ENCODE measurements around the gene TSTD1. TPM values are rescaled to one million over a fixed set of nuclear protein-coding genes. Genes with fewer than 3 reads are reported as not detected.

The TSTD1 gene
- total and polyA plus RNA-seq, 2 experiments from 2014 or later, result 94.9 to 244 TPM

GRCh38 chr1:161051219-161051618, 12.5 kb upstream of the TSTD1 start:
- H3K27ac Mint-ChIP-seq, result no peak overlapping the region

More at GRCh38 chr1:161051219-161051618, 12.5 kb upstream of the TSTD1 start:
- Histone ChIP-seq H3K27me3 (ENCODE audit: insufficient read depth) (peaks cover 5% of the 10 kb centered on the region; the same call in 1 of the 2 replicates), H4K20me1 (replicated peaks; ENCODE audit: insufficient read depth) (no peaks in the 10 kb centered on the region), H2AFZ (no peak overlapping the region), H3K9me2 (ENCODE audit: insufficient read depth) (peaks cover 15% of the 10 kb centered on the region), H3K4me3 (no peak overlapping the region), H3K79me2 (replicated peaks; ENCODE audit: insufficient read depth) (no peaks in the 10 kb centered on the region), H3K36me3 (ENCODE audit: insufficient read depth) (no peaks in the 10 kb centered on the region), H3K4me2 (no peak overlapping the region), H3F3A (replicated peaks; ENCODE audit: low read depth) (no peaks in the 10 kb centered on the region), H3K4me1 (ENCODE audit: insufficient read depth) (no peaks in the 10 kb centered on the region), H3K27ac (ENCODE audit: low read depth) (no peak overlapping the region)
- ATAC-seq (no peak), DNase-seq (ENCODE audit: low spot score) (no peak)
- TF ChIP-seq EZH2 (IDR thresholded peaks at IDR 0.05; ENCODE audit: low read depth, unreplicated experiment), result no peak
- TF ChIP-seq ZNF462 (CRISPR knock-in tag; IDR thresholded peaks at IDR 0.05), result no peak
- TF ChIP-seq ZNF114 (CRISPR knock-in tag; IDR thresholded peaks at IDR 0.05), result no peak
- TF ChIP-seq ZNF331 (CRISPR knock-in tag; IDR thresholded peaks at IDR 0.05; ENCODE audit: low read depth), result no peak
- H3K4me1 Mint-ChIP-seq, result peaks cover 5% of the 10 kb centered on the region; the same call in 1 of the 3 replicates
- peaks cover 35% of the 10 kb centered on the region for H3K9me3 Mint-ChIP-seq
- H3K4me3 Mint-ChIP-seq, result no peak overlapping the region
- peaks cover 21% of the 10 kb centered on the region for H3K36me3 Mint-ChIP-seq (ENCODE audit: low read depth)
- H3K27me3 Mint-ChIP-seq (ENCODE audit: insufficient read depth, low read depth, poor library complexity), result peaks cover 18% of the 10 kb centered on the region
